Panc1 (cell line): Measurements from ENCODE around the gene ZBP1.

Source experiments
- SIN3A ChIP-seq: IDR thresholded peaks from 2 replicates; pipeline ENCODE4 v1.6.1; 2012; ENCODE audit warnings: low read depth, mild to moderate bottlenecking, low read length, moderate library complexity, borderline replicate concordance; ENCODE audit not compliant: insufficient read depth
- TF ChIP-seq, protein P1 (sequence below): fragments of 450-650 bp; IDR thresholded peaks from 2 replicates; pipeline ENCODE4 v1.5.1; 2017; ENCODE audit warnings: mild to moderate bottlenecking

DNA sequence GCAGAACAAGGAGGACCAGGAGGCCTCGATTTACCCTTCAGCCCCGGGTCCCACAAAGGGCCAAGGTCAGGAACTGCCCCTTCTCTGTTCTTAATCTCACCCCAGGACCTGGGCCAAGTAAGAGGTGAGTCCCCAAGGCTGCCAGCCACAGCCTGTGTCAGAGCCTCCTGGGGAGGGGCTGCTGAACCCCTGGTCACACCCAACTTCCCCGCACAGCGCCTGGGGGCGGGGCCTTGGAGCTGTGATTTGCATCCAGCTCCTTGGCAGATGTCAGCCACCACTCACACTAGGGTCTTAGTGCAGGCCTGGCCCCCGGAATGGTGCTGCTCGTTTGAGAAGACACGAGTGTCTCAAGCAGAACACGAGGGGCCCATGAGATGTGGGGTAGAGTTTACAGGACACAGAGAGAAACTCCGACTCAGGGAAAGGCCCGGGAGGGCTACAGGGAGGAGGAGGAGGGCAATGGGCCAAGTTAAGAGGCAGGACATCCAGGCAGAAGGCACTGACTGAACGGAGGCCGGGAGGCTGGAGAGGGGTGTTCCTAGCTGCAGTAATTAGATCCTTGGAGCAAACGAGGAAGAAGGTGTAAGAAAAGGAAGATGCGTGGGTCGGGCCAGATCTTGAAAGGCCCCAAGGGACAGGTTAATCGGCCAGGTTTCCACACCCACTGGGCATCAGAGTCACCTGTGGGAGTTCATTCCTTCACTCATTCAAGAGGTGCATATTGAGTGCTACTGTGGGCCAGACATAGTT is 26.9 kb downstream of the ZBP1 start:
- TF ChIP-seq SIN3A: no peak
- TF ChIP-seq, protein P1, sequence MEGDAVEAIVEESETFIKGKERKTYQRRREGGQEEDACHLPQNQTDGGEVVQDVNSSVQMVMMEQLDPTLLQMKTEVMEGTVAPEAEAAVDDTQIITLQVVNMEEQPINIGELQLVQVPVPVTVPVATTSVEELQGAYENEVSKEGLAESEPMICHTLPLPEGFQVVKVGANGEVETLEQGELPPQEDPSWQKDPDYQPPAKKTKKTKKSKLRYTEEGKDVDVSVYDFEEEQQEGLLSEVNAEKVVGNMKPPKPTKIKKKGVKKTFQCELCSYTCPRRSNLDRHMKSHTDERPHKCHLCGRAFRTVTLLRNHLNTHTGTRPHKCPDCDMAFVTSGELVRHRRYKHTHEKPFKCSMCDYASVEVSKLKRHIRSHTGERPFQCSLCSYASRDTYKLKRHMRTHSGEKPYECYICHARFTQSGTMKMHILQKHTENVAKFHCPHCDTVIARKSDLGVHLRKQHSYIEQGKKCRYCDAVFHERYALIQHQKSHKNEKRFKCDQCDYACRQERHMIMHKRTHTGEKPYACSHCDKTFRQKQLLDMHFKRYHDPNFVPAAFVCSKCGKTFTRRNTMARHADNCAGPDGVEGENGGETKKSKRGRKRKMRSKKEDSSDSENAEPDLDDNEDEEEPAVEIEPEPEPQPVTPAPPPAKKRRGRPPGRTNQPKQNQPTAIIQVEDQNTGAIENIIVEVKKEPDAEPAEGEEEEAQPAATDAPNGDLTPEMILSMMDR: no peak
